H1 (cell line): ENCODE results near the gene TCERG1L. TPM values are rescaled to one million over a fixed set of nuclear protein-coding genes. Genes with fewer than 3 reads are reported as not detected.

Source experiments
- CTCF ChIA-PET: fragments of 300-600 bp; sonication (Branson Sonifier 250); formaldehyde crosslinking; loops from one replicate; lab custom pipeline; 2021; ENCODE audit not compliant: partially characterized antibody; lab: Charles Lee
- POLR2A ChIA-PET: fragments of 300-600 bp; sonication (Branson Sonifier 250); formaldehyde crosslinking; loops from one replicate; lab custom pipeline; 2021; ENCODE audit warnings: inconsistent platforms; ENCODE audit not compliant: partially characterized antibody; lab: Charles Lee
- DNase-seq, 2 experiments: peaks; one replicate each; pipeline versions ENCODE4 v3.0.0 to v3.0.0-alpha.2; 2010 to 2022; ENCODE audit warnings: low spot score in 2 of 2, low read depth in 1 of 2, mixed read lengths in 1 of 2
- FAIRE-seq: peaks from 2 replicates; lab custom pipeline; 2011; peaks lifted over from hg19 to GRCh38; lab: Jason Lieb, UNC
- H2AFZ ChIP-seq: 2 replicates; pipeline ENCODE4 v1.8.1; 2012; ENCODE audit warnings: low read length, inconsistent platforms
- H2AK5ac ChIP-seq: 2 replicates; pipeline ENCODE4 v1.6.1; 2013; ENCODE audit warnings: low read depth, low read length
- H2BK120ac ChIP-seq: replicated peaks from 2 replicates; pipeline ENCODE3; 2013; ENCODE audit warnings: low read depth, low read length, inconsistent platforms
- H2BK12ac ChIP-seq: 2 replicates; pipeline ENCODE4 v1.6.1; 2013; ENCODE audit warnings: low read depth, low read length
- H2BK15ac ChIP-seq: 2 replicates; pipeline ENCODE4 v1.6.1; 2013; ENCODE audit warnings: low read length
- H2BK20ac ChIP-seq: 2 replicates; pipeline ENCODE4 v1.6.1; 2013; ENCODE audit warnings: low read length
- H2BK5ac ChIP-seq: 2 replicates; pipeline ENCODE4 v1.6.1; 2013; ENCODE audit warnings: low read depth, low read length
- H3K14ac ChIP-seq: 2 replicates; pipeline ENCODE4 v1.6.1; 2013; ENCODE audit warnings: inconsistent platforms; ENCODE audit not compliant: insufficient read length
- H3K18ac ChIP-seq: 2 replicates; pipeline ENCODE4 v1.6.1; 2013; ENCODE audit warnings: low read length; ENCODE audit errors: extremely low read depth
- H3K23ac ChIP-seq: 2 replicates; pipeline ENCODE4 v1.6.1; 2013; ENCODE audit warnings: inconsistent platforms; ENCODE audit not compliant: insufficient read length
- H3K23me2 ChIP-seq: 2 replicates; pipeline ENCODE4 v1.6.1; 2013; ENCODE audit warnings: low read depth, low read length
- H3K27ac ChIP-seq: 2 replicates; pipeline ENCODE4 v1.6.1; 2011; ENCODE audit warnings: low read depth, low read length, inconsistent platforms
- H3K27me3 ChIP-seq, 4 experiments: replicated peaks in 1 of 4; 1 replicate in 1 of 4; 2 replicates in 3 of 4; pipeline versions ENCODE4 v1.6.1 to v1.8.1; 2011 to 2013; ENCODE audit warnings: low read length in 3 of 4, mild to moderate bottlenecking in 3 of 4, inconsistent platforms in 2 of 4, mixed read lengths in 2 of 4, moderate library complexity in 1 of 4; ENCODE audit not compliant: control insufficient read depth in 3 of 4, insufficient read depth in 3 of 4; ENCODE audit errors: extremely low read depth in 1 of 4
- H3K36me3 ChIP-seq, 4 experiments: 2 replicates each; pipeline versions ENCODE4 v1.6.1 to v1.8.1; 2011 to 2013; ENCODE audit warnings: mild to moderate bottlenecking in 4 of 4, low read length in 3 of 4, moderate library complexity in 2 of 4, control low read depth in 1 of 4, inconsistent platforms in 1 of 4; ENCODE audit not compliant: insufficient read depth in 4 of 4, control insufficient read depth in 2 of 4
- H3K4ac ChIP-seq: replicated peaks from 2 replicates; pipeline ENCODE3; 2013; ENCODE audit warnings: low read length, low read depth, mixed read lengths, inconsistent platforms; ENCODE audit not compliant: insufficient read length
- H3K4me1 ChIP-seq, 4 experiments: replicated peaks in 1 of 4; 1 replicate in 1 of 4; 2 replicates in 3 of 4; pipeline versions ENCODE4 v1.6.1 to v1.8.1; 2011 to 2013; ENCODE audit warnings: low read length in 3 of 4, inconsistent platforms in 2 of 4, mixed read lengths in 1 of 4; ENCODE audit not compliant: insufficient read depth in 4 of 4, control insufficient read depth in 3 of 4
- H3K4me2 ChIP-seq, 2 experiments: 2 replicates each; pipeline versions ENCODE4 v1.6.1 to v1.8.1; 2011 to 2013; ENCODE audit warnings: low read depth in 2 of 2, low read length in 2 of 2, control low read depth in 1 of 2, inconsistent platforms in 1 of 2, mild to moderate bottlenecking in 1 of 2; ENCODE audit not compliant: insufficient read depth in 1 of 2
- H3K4me3 ChIP-seq, 4 experiments: fragments of 200-600, 300-600 bp in 1 of 4; sonication (generic), shearing (Covaris generic), sonication (Bioruptor Twin) in 1 of 4; 2 replicates each; pipeline versions ENCODE4 v1.5.1 to v1.8.1; 2011 to 2016; ENCODE audit warnings: low read length in 4 of 4, low read depth in 3 of 4, control low read depth in 2 of 4, inconsistent platforms in 2 of 4, mild to moderate bottlenecking in 2 of 4, mixed read lengths in 1 of 4, moderate library complexity in 1 of 4; ENCODE audit not compliant: insufficient read depth in 2 of 4; ENCODE audit errors: extremely low read depth in 1 of 4
- H3K56ac ChIP-seq: replicated peaks from 2 replicates; pipeline ENCODE3; 2013; ENCODE audit warnings: low read depth, mild to moderate bottlenecking, mixed read lengths, low read length, inconsistent platforms; ENCODE audit not compliant: insufficient read length
- H3K79me1 ChIP-seq: 2 replicates; pipeline ENCODE4 v1.6.1; 2013; ENCODE audit warnings: low read depth, low read length, control low read depth
- H3K79me2 ChIP-seq, 2 experiments: 2 replicates each; pipeline versions ENCODE4 v1.6.1 to v1.8.1; 2012 to 2013; ENCODE audit warnings: low read length in 2 of 2, mild to moderate bottlenecking in 2 of 2, inconsistent platforms in 1 of 2; ENCODE audit not compliant: insufficient read depth in 2 of 2, control insufficient read depth in 1 of 2
- H3K9ac ChIP-seq, 4 experiments: replicated peaks in 1 of 4; 1 replicate in 1 of 4; 2 replicates in 3 of 4; pipeline versions ENCODE4 v1.6.1 to v1.8.1; 2011 to 2013; ENCODE audit warnings: low read depth in 3 of 4, low read length in 3 of 4, control low read depth in 2 of 4, mild to moderate bottlenecking in 2 of 4, moderate library complexity in 2 of 4, inconsistent platforms in 1 of 4; ENCODE audit errors: extremely low read depth in 1 of 4
- H3K9me3 ChIP-seq, 2 experiments: 2 replicates each; pipeline versions ENCODE4 v1.6.1 to v1.8.1; 2012 to 2013; ENCODE audit warnings: mild to moderate bottlenecking in 2 of 2, moderate library complexity in 2 of 2, control low read depth in 1 of 2, inconsistent platforms in 1 of 2, low read depth in 1 of 2, low read length in 1 of 2, mixed read lengths in 1 of 2; ENCODE audit not compliant: insufficient read depth in 2 of 2
- H4K20me1 ChIP-seq, 2 experiments: replicated peaks in 1 of 2; 2 replicates each; pipeline versions ENCODE3 to v1.8.1; 2011 to 2013; ENCODE audit warnings: inconsistent platforms in 2 of 2, low read length in 2 of 2, mild to moderate bottlenecking in 1 of 2; ENCODE audit not compliant: insufficient read depth in 2 of 2, control insufficient read depth in 1 of 2
- H4K5ac ChIP-seq: 2 replicates; pipeline ENCODE4 v1.6.1; 2013; ENCODE audit warnings: low read length, low read depth, mixed read lengths, inconsistent platforms; ENCODE audit not compliant: insufficient read length
- H4K8ac ChIP-seq: 2 replicates; pipeline ENCODE4 v1.8.0; 2013; ENCODE audit warnings: mild to moderate bottlenecking, moderate library complexity, low read length, inconsistent platforms; ENCODE audit not compliant: insufficient read depth; ENCODE audit errors: extremely low read depth
- H4K91ac ChIP-seq: replicated peaks from 2 replicates; pipeline ENCODE3; 2013; ENCODE audit warnings: low read length, mixed read lengths, inconsistent platforms; ENCODE audit not compliant: insufficient read length
- BRCA1 ChIP-seq: IDR thresholded peaks from 2 replicates; pipeline ENCODE4 v1.6.1; 2012; ENCODE audit warnings: low read depth, low read length, improper control_type of control experiment
- E2F6 ChIP-seq: IDR thresholded peaks from 2 replicates; pipeline ENCODE4 v1.6.1; 2012; ENCODE audit warnings: inconsistent platforms
- EGR1 ChIP-seq: IDR thresholded peaks from 2 replicates; pipeline ENCODE4 v1.6.1; 2011; ENCODE audit warnings: low read depth, low read length, borderline replicate concordance
- EZH2 ChIP-seq: fragments of 200-600 bp; sonication (generic); IDR thresholded peaks from 2 replicates; pipeline ENCODE4 v1.7.1; 2012; ENCODE audit warnings: low read depth, mild to moderate bottlenecking, moderate library complexity, low read length, inconsistent platforms; ENCODE audit not compliant: severe bottlenecking
- KDM1A ChIP-seq: fragments of 200-600, 300-600 bp; sonication (generic); IDR thresholded peaks from 2 replicates; pipeline ENCODE4 v1.7.1; 2016; ENCODE audit warnings: mild to moderate bottlenecking, low read length, borderline replicate concordance
- MAFK ChIP-seq: IDR thresholded peaks from 2 replicates; pipeline ENCODE4 v1.6.1; 2012; ENCODE audit warnings: low read depth, mild to moderate bottlenecking, improper control_type of control experiment, low read length
- PHF8 ChIP-seq: fragments of 200-600 bp; sonication (generic); conservative IDR thresholded peaks from 2 replicates; pipeline ENCODE4 v1.7.1; 2012; ENCODE audit warnings: low read depth, mild to moderate bottlenecking, inconsistent platforms, low read length, moderate library complexity
- POLR2A ChIP-seq, 2 experiments: IDR thresholded peaks; 1 replicate in 1 of 2; 2 replicates in 1 of 2; pipeline ENCODE4 v1.6.1; 2011; ENCODE audit warnings: low read depth in 2 of 2, low read length in 2 of 2, mild to moderate bottlenecking in 2 of 2; ENCODE audit errors: control extremely low read depth in 1 of 2
- RFX5 ChIP-seq: IDR thresholded peaks from 2 replicates; pipeline ENCODE4 v1.6.1; 2011; ENCODE audit warnings: low read depth, low read length, improper control_type of control experiment, borderline replicate concordance
- SP1 ChIP-seq: IDR thresholded peaks from 2 replicates; pipeline ENCODE4 v1.6.1; 2011; ENCODE audit warnings: low read depth, low read length
- SUZ12 ChIP-seq: fragments of 200-600 bp; sonication (generic); IDR thresholded peaks from 2 replicates; pipeline ENCODE4 v1.6.1; 2012; ENCODE audit warnings: mild to moderate bottlenecking, inconsistent platforms, low read length, moderate library complexity, mixed read lengths
- TAF1 ChIP-seq: IDR thresholded peaks from 2 replicates; pipeline ENCODE4 v1.6.1; 2011; ENCODE audit warnings: mild to moderate bottlenecking, low read depth, low read length
- TBP ChIP-seq: IDR thresholded peaks from 2 replicates; pipeline ENCODE4 v1.6.1; 2011; ENCODE audit warnings: low read depth, low read length, improper control_type of control experiment
- YY1 ChIP-seq: IDR thresholded peaks from 2 replicates; pipeline ENCODE4 v1.6.1; 2011; ENCODE audit warnings: low read depth, mild to moderate bottlenecking, low read length
- WGBS, 2 experiments: shearing (Covaris generic) in 1 of 2; methylation state at CpG; one replicate each; pipeline versions ENCODE4 v1.1.6 to v1.1.7; 2013 to 2015; ENCODE audit warnings: low lambda C conversion rate in 2 of 2, mixed read lengths in 2 of 2, inconsistent platforms in 1 of 2, low coverage in 1 of 2, missing lambda C conversion rate in 1 of 2; ENCODE audit not compliant: insufficient replicate concordance in 2 of 2, insufficient coverage in 1 of 2, insufficient read length in 1 of 2; ENCODE audit errors: extremely low coverage in 1 of 2, missing lambda C conversion rate in 1 of 2; 5-methylcytosine and 5-hydroxymethylcytosine counted together
- polyA plus RNA-seq, 7 experiments: library from polyadenylated mRNA; depleted of rRNA in 3 of 7; stranded (reverse) in 5 of 7; unstranded in 2 of 7; fragments of >200 nt in 5 of 7; fragments of 200-250 nt in 2 of 7; gene quantifications; 1 replicate in 5 of 7; 2 replicates in 1 of 7; 4 replicates in 1 of 7; pipeline versions ENCODE4 v1.2.1 to v1.2.3, GENCODE V29; 2011 to 2013; ENCODE audit warnings: missing spikeins in 2 of 7, mixed read lengths in 2 of 7
- total RNA-seq: library from RNA; stranded (reverse); fragmentation: NEBNext Ultra II Directional; extraction: Animal tissue kit (Norgen Biotek cat#: 25700); gene quantifications from 2 replicates; pipeline ENCODE4 v1.2.1, GENCODE V29; 2021

Gene TCERG1L
- total and polyA plus RNA-seq, 2 of the 8 experiments (the other 6 are each of a cell fraction or from before 2014, with no cell fraction given), result 3.9 to 6.9 TPM

DNA sequence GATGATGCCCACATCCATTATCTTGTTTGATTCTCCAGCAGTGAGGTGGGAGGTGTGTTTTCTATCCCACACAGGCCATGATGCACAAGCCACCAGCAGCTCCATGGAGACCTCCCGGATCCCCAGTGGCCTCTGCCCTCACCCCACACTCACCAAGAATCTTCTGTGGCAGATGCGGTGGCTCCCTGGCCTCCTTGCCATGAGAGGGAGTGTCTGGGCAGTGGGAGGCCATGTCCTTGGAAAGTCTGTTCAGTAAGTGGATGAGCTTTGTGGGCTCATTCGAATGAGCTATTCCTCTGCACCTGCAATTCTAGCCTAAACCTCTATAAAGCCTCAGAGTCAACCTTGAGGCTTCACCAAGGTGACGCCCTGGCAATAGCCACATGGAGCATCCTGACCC lies 243.8 kb downstream of the TCERG1L start:
- Histone ChIP-seq H3K4me3 (no peak overlapping the region), H3K79me2 (no peaks in the 10 kb centered on the region), H3K4ac (no peak overlapping the region), H3K23me2 (peaks cover 5% of the 10 kb centered on the region), H3K23ac (no peak overlapping the region), H2BK20ac (peak overlapping the region; percentile 64; the same call in 1 of the 2 replicates), H4K91ac (peak overlapping the region; percentile 12), H4K20me1 (peaks cover 0 to 4% of the 10 kb centered on the region in 2 experiments), H3K56ac (no peak overlapping the region), H2AFZ (no peak overlapping the region), H3K18ac (peak overlapping the region; percentile 13; the same call in 1 of the 2 replicates), H3K9me3 (no peaks in the 10 kb centered on the region), H4K8ac (no peak overlapping the region), H2AK5ac (no peak overlapping the region), H3K27ac (no peak overlapping the region), H4K5ac (no peak overlapping the region), H2BK12ac (peak overlapping the region; percentile 31; the same call in 1 of the 2 replicates), H3K36me3 (no peaks in the 10 kb centered on the region; a peak in 1 of 8 replicates), H2BK5ac (peak overlapping the region; percentile 80; the same call in 1 of the 2 replicates), H3K4me2 (no peak overlapping the region), H3K4me1 (peaks cover 0 to 10% (median 6%) of the 10 kb centered on the region in 4 experiments; a peak in 6 of 7 replicates), H3K27me3 (no peaks in the 10 kb centered on the region), H2BK15ac (no peak overlapping the region; the same call in 1 of the 2 replicates), H3K14ac (no peak overlapping the region), H3K79me1 (peaks cover 4% of the 10 kb centered on the region; the same call in 1 of the 2 replicates), H2BK120ac (peak overlapping the region; percentile 16), H3K9ac (no peak overlapping the region)
- no peak for TF ChIP-seq POLR2A (IDR thresholded peaks at IDR 0.05; ENCODE audit: control extremely low read depth in 1 of 2, low read depth in 2 of 2, low read length in 2 of 2)
- TF ChIP-seq MAFK, result no peak
- no peak for TF ChIP-seq TAF1
- TF ChIP-seq EZH2, result no peak
- no peak for TF ChIP-seq E2F6
- TF ChIP-seq KDM1A, result no peak
- no peak for TF ChIP-seq SP1
- no peak for TF ChIP-seq YY1
- no peak for TF ChIP-seq PHF8
- TF ChIP-seq TBP, result no peak
- TF ChIP-seq RFX5, result no peak
- TF ChIP-seq EGR1, result no peak
- no peak for TF ChIP-seq SUZ12
- no peak for TF ChIP-seq BRCA1
- DNase-seq (no peak), FAIRE-seq (no peak)
- WGBS, 2 experiments, result 94% methylated on average over 4 of the region's 4 CpGs; no CpG with 5 or more reads in 1 of the 2 experiments
- ChIA-PET CTCF (interaction anchor here (0.6 to 2.5 kb wide), 3 partner anchors 9 to 21 kb away, joined by 3 to 10 read pairs (median 5); no protein-coding TSS in a partner anchor), POLR2A (interaction anchor here (1.0 kb wide), 1 partner anchor 65 kb away, joined by 3 read pairs; no protein-coding TSS in a partner anchor)
